CMK (cell line): ENCODE results near the gene SFTPB.

Experiments used
- DNase-seq: peaks from one replicate; pipeline ENCODE4 v3.0.0-alpha.2; 2010; ENCODE audit warnings: low read depth

SFTPB gene

DNA sequence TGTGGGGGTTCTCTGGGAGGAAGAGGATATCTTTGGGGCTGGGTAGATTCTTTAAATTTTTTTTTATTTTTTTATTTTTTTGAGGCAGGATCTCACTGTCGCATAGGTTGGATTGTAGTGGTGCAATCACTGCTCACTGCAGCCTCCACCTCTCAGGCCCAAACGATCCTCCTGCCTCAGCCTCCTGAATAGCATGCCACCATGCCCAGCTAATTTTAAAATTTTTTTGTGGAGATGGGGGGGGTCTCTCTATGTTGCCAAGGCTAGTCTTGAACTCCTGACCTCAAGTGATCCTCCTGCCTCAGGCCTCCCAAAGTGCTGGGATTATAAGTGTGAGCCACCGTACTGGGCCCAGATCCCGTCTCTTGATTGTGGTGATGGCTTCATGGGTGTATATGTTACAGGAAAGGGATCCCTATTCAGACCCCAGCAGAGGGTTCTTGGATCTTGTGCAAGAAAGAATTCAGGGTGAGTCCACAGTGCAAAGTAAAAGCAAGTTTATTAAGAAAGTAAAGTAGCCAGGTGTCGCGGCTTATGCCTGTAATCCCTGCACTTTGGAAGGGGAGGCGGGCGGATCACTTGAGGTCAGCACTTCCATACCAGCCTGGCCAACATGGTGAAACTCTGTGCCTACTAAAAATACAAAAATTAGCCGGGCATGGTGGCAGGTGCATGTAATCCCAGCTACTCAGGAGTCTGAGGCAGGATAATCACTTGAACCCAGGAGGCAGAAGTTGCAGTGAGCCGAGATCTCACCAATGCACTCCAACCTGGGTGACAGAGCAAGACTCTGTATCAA, 54.1 kb downstream of the SFTPB start:
- DNase-seq, result no peak

DNA sequence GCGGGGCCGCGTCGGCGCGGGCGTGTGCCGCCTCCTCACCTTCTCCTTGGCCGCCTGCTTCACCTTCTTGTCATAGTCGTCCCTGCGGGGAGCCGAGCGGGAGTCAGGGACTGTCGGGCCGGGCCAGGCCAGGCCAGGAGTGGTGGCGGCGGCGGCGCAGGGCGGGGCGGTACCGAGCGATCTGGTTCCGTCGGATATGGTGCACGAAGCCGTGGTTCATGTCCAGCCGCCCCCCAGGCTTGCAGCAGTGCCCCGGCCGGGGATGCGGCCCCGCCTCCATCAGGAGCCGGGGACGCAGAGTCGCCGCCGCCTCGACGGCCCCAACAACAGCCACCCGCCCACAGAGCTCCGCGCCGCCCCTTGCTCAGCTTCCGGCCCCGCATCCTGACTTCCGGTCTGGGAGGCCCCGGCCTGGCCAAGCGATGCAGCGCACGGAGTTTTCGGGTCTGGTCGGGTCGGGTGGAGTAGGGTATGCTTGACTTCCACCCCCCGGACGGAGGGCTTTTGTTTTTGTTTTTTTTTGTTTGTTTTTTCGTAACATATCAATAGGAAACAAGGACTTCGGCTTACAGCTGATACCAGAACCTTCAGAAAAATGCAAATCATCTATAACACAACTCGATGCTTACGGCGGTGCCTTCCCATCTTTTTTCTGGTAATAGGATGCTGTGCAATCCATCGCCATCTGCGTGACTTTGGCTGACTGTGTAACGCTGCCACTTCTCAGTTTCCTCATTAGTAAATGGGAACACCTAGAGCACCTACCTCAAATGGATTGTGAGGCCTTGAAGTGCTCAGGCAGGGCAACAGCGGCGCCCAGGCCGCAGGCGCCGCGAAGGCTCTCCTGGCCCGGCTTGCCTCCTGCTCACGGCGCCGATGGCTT, 56.1 kb downstream of the SFTPB start, which contains the start of gene C2orf68:
TSS of gene C2orf68 (minus strand) at position 362 of the 883 bp plus-strand sequence. CDS start at position 280, 82 bp downstream.
- DNase-seq, result peak; percentile 79

GRCh38 chr2:85611217-85611704, 56.7 kb downstream of the SFTPB start:
- DNase-seq, result no peak
